Upper lobe of left lung (tissue), 6 donors: ENCODE measurements around the gene CHRNA5. TPM values are rescaled to one million over a fixed set of nuclear protein-coding genes. Genes with fewer than 3 reads are reported as not detected.

Source experiments
- ATAC-seq, 2 donors: fragments of 200-7000 bp; cut with Tn5 transposase; one replicate each; pipeline ENCODE4 v1.9.1; 2022; ENCODE audit warnings: mild to moderate bottlenecking in 2 of 2, moderate library complexity in 2 of 2; ENCODE audit not compliant: low FRiP score in 2 of 2
- DNase-seq, 2 donors: peaks; one replicate each; pipeline ENCODE4 v3.0.0-alpha.2; 2019 to 2020
- H3K27ac ChIP-seq, 4 donors: fragments of 200-600 bp; sonication (generic); one replicate each; pipeline ENCODE4 v1.5.1; 2016 to 2019
- H3K27me3 ChIP-seq, 4 donors: fragments of 200-600 bp; sonication (generic); one replicate each; pipeline ENCODE4 v1.5.1; 2017 to 2019
- H3K36me3 ChIP-seq, 4 donors: fragments of 200-600 bp; sonication (generic); one replicate each; pipeline ENCODE4 v1.5.1; 2016 to 2019
- H3K4me1 ChIP-seq, 4 donors: fragments of 200-600 bp; sonication (generic); one replicate each; pipeline ENCODE4 v1.5.1; 2018 to 2019
- H3K4me3 ChIP-seq, 4 donors: fragments of 200-600 bp; sonication (generic); one replicate each; pipeline ENCODE4 v1.5.1; 2017 to 2019; ENCODE audit warnings: mild to moderate bottlenecking in 2 of 4, moderate library complexity in 1 of 4
- H3K9me3 ChIP-seq, 4 donors: fragments of 200-600 bp; sonication (generic); one replicate each; pipeline ENCODE4 v1.5.1; 2018 to 2019
- EP300 ChIP-seq, 4 donors: sonication (generic); formaldehyde crosslinking; IDR thresholded peaks; one replicate each; pipeline ENCODE4 v1.5.1; 2017; ENCODE audit warnings: antibody characterized with exemption in 4 of 4, control low read depth in 2 of 4
- POLR2A ChIP-seq, 4 donors: fragments of 450-650 bp; IDR thresholded peaks; one replicate each; pipeline ENCODE4 v1.5.1; 2016 to 2017; ENCODE audit warnings: antibody characterized with exemption in 4 of 4, mild to moderate bottlenecking in 2 of 4
- POLR2AphosphoS5 ChIP-seq, 2 donors: sonication (generic); formaldehyde crosslinking; IDR thresholded peaks; one replicate each; pipeline ENCODE4 v1.5.1; 2017; ENCODE audit warnings: antibody characterized with exemption in 2 of 2
- WGBS, 2 donors: methylation state at CpG; one replicate each; pipeline ENCODE4 v1.1.5; 2017 to 2018; 5-methylcytosine and 5-hydroxymethylcytosine counted together
- total RNA-seq, 6 donors: library from RNA; depleted of rRNA in 4 of 6; stranded (reverse); fragments of >200 nt in 4 of 6; gene quantifications; one replicate each; pipeline versions ENCODE4 v1.1.0 to v1.2.1, GENCODE V29; 2016 to 2021
- TF ChIP-seq, protein P1 (sequence below), 6 experiments: fragments of 450-650 bp in 4 of 6; fragments of 200-600 bp in 2 of 6; sonication (generic) in 2 of 6; IDR thresholded peaks; one replicate each; pipeline ENCODE4 v1.5.1; 2016 to 2019; ENCODE audit warnings: antibody characterized with exemption in 6 of 6
- donor health status: DM: no; HTN: no; CAD: no; lungs with moderate emphysema.
- donor health status: DM: no; HTN: yes; CAD: no; lungs with severe emphysema.

CHRNA5 gene
- total RNA-seq, 6 donors from 2014 or later = 0.29 to 1.5 (median 0.38) TPM; not detected in 2

DNA sequence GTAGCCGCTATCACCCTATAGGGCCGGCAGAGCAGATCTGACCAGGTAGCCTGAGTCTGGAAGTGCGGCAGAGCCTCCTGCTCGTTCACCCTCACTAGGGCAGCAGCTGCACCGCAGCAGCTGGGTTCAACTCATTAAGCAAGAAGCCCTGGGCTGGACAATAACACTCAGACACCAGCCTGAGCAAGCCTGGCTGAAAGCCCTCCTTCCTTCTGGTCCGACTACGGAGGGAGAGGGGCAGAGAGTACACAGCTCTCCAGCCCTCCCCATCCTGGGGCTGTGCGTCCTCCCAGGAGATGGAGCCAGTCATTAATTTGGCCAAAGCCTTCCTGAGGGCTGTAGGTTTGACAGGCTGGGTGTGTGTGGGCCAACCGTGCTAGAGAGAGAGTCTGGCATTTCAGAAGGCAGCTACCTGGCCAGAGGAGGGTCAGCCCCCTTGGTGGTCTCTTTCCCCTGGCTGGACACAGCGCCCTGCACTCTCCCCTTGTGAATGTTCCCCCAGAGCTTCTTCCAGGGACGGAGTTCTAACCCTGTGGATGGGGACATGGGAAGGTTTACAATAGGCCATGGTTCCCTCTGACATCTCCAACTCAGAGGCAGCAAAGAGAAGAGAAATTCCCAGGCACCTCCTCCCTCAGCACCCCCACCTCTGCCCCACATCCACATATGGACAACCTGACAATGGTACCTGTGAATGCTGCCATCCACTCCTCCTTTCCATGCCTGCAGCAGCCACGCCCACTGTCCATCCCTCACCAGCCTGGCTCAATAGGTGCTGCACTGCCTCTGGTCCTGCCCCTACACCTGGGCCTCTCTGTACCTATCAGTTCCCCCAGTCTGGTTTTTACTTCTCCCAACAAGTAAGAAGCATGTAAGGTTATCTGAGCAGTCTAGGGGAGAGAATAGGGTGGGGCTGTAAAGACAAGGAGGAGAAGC lies 69.2 kb downstream of the CHRNA5 start:
- ATAC-seq (no peak), DNase-seq (no peak)
- 74 to 92% methylated on average over 8 to 12 of the region's 12 CpGs for WGBS, 2 donors
- no peak overlapping the region for H3K27ac ChIP-seq
- H3K9me3 ChIP-seq = peaks cover 0 to 7% (median 3%) of the 10 kb centered on the region in 4 donors
- H3K4me1 ChIP-seq = no peaks in the 10 kb centered on the region
- H3K27me3 ChIP-seq = no peaks in the 10 kb centered on the region
- no peak overlapping the region for H3K4me3 ChIP-seq
- TF ChIP-seq POLR2A (IDR thresholded peaks at IDR 0.05) = no peak
- TF ChIP-seq POLR2AphosphoS5 (IDR thresholded peaks at IDR 0.05) = no peak
- TF ChIP-seq EP300 (IDR thresholded peaks at IDR 0.05) = no peak
- TF ChIP-seq, protein P1, sequence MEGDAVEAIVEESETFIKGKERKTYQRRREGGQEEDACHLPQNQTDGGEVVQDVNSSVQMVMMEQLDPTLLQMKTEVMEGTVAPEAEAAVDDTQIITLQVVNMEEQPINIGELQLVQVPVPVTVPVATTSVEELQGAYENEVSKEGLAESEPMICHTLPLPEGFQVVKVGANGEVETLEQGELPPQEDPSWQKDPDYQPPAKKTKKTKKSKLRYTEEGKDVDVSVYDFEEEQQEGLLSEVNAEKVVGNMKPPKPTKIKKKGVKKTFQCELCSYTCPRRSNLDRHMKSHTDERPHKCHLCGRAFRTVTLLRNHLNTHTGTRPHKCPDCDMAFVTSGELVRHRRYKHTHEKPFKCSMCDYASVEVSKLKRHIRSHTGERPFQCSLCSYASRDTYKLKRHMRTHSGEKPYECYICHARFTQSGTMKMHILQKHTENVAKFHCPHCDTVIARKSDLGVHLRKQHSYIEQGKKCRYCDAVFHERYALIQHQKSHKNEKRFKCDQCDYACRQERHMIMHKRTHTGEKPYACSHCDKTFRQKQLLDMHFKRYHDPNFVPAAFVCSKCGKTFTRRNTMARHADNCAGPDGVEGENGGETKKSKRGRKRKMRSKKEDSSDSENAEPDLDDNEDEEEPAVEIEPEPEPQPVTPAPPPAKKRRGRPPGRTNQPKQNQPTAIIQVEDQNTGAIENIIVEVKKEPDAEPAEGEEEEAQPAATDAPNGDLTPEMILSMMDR (IDR thresholded peaks at IDR 0.05) = no peak
- no peaks in the 10 kb centered on the region for H3K36me3 ChIP-seq

DNA sequence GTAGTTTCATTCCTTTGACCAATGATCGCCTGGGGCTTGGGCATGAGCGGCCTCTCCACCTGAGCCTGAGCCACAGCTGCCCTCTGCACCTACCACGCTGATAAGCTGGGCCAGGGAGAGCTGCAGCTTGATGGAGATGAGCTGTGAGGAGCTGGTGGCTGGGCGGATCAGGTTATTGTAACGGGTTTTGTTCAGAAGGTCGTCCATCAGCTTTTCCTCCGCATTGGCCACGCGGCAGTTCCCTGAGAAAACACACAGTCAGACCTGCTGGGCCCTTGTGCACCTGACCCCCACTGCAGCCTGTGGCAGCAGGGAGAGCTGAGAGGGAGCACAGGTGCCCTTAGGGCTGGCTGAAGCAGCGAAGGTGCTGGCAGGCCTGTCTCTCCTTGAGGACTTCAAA lies 70.0 kb downstream of the CHRNA5 start:
- H3K27me3 ChIP-seq = peaks cover 0 to 2% (median under 1%) of the 10 kb centered on the region in 4 donors
- no peak overlapping the region for H3K27ac ChIP-seq
- no peaks in the 10 kb centered on the region for H3K36me3 ChIP-seq
- 83 to 84% methylated on average over 3 to 10 of the region's 10 CpGs for WGBS, 2 donors
- peaks cover 0 to 7% (median 3%) of the 10 kb centered on the region in 4 donors for H3K9me3 ChIP-seq
- DNase-seq = no peak
- no peak overlapping the region for H3K4me3 ChIP-seq
- TF ChIP-seq, protein P1 (IDR thresholded peaks at IDR 0.05) = no peak
- TF ChIP-seq POLR2A (IDR thresholded peaks at IDR 0.05) = no peak
- no peak for TF ChIP-seq EP300 (IDR thresholded peaks at IDR 0.05)
- TF ChIP-seq POLR2AphosphoS5 (IDR thresholded peaks at IDR 0.05) = no peak
- peaks cover 0 to under 1% (median under 1%) of the 10 kb centered on the region in 4 donors for H3K4me1 ChIP-seq
- ATAC-seq = no peak

DNA sequence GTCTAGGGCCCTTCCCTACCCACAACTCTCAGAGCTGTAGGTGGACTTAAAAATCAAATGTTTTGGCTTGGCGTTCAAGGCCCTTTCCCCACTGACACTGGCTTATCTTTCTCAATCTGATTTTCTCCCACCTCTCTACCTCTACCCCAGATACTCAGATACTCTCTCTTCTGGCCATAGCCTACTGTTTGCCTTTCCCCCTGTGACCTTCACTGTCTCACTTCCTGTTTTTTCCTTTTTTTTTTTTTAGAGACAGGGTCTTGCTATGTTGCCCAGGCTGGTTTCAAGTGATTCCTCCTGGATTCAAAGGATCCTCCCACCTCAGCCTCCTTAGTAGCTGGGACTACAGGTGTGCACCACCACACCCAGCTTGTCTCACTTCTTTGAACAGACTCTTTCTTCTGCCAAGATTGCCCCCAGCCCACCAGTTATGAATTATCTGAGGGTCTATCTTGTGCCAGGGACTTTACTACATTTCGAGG lies 71.1 kb downstream of the CHRNA5 start:
- H3K9me3 ChIP-seq = peaks cover 0 to 7% (median 3%) of the 10 kb centered on the region in 4 donors
- no peak overlapping the region for H3K4me3 ChIP-seq
- H3K4me1 ChIP-seq = peaks cover 8 to 12% (median 10%) of the 10 kb centered on the region in 4 donors
- no peaks in the 10 kb centered on the region for H3K36me3 ChIP-seq
- peaks cover 0 to 12% (median 5%) of the 10 kb centered on the region in 4 donors for H3K27me3 ChIP-seq
- no peak overlapping the region for H3K27ac ChIP-seq
- ATAC-seq (no peak), DNase-seq (no peak)
- TF ChIP-seq EP300 (IDR thresholded peaks at IDR 0.05) (no peak), POLR2AphosphoS5 (IDR thresholded peaks at IDR 0.05) (no peak), POLR2A (IDR thresholded peaks at IDR 0.05) (no peak)
- TF ChIP-seq, protein P1 (IDR thresholded peaks at IDR 0.05) = no peak
- whole genome bisulfite sequencing, 2 donors = 81 to 89% methylated on average over 2 of the region's 2 CpGs

DNA sequence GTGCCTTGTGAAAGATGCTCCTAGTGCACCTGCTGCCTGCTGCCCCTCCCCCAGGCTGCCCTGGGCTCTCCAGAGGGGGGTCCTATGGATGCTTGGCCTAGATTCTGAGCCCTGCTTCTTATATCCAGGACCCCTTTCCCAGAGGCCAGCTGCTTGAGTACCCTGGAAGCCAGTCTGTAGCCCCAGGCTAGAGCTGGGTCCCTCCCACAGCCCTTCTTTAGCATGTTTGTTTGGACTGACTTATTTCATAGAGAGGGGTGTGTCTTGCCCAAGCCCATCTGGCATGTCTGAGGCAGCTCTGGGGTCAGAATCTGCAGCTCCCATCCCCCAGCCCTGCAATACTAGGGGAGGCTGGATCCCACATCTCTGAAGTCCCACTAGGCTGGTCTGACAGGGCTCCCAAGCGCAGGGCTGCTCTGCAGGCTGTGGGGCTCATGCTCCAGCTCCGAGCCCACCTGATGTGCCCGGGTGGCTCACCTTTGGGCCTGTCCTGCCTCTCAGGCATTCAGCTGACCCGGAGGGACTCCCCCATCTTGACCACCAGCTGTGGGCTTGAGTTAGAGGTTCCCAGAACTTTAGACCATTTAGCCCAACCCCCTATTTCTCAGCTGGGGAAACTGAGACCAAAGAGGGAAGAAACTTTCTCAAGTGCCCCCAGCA lies 72.6 kb downstream of the CHRNA5 start:
- Histone ChIP-seq H3K36me3 (no peaks in the 10 kb centered on the region), H3K4me1 (peaks cover 8 to 13% (median 10%) of the 10 kb centered on the region in 4 donors), H3K27ac (no peak overlapping the region), H3K9me3 (peaks cover 0 to 7% (median 3%) of the 10 kb centered on the region in 4 donors), H3K4me3 (no peak overlapping the region), H3K27me3 (peaks cover 0 to 12% (median 5%) of the 10 kb centered on the region in 4 donors)
- DNase-seq (no peak), ATAC-seq (no peak)
- WGBS, 2 donors = 77 to 80% methylated on average over 4 of the region's 4 CpGs
- TF ChIP-seq POLR2AphosphoS5 (IDR thresholded peaks at IDR 0.05) = no peak
- no peak for TF ChIP-seq POLR2A (IDR thresholded peaks at IDR 0.05)
- TF ChIP-seq EP300 (IDR thresholded peaks at IDR 0.05) = no peak
- TF ChIP-seq, protein P1 (IDR thresholded peaks at IDR 0.05) = no peak
